ENCODE measurements around the gene FILIP1L. TPM values are rescaled to one million over a fixed set of nuclear protein-coding genes. Genes with fewer than 3 reads are reported as not detected.

The FILIP1L gene
- polyA plus RNA-seq, 3 donors: 0.13 to 0.40 (median 0.25) TPM

DNA sequence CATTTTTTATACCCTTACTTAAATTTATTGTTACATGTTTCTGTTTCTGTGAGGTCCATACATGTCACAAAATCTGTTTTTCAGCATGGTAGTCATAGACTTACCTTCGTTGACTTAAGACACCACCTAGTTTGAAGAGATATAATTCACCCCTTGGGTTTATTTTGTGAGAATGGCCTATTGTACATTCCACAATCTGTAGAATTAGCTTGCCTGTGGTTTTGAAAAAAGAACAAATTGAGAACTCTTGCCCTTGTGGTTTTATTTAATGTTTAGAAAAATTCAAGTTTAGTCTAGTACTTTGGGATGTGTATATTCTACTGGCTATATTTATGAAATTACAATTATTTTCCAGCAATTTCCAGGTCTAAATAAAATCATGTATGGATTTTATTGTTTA lies 31.6 kb downstream of the FILIP1L start:
- no peak for DNase-seq
- H3K4me2 ChIP-seq (replicated peaks; ENCODE audit: extremely low read depth, low read length, poor library complexity, severe bottlenecking): no peak overlapping the region
- H3K9ac ChIP-seq (ENCODE audit: insufficient read depth, low read length, poor library complexity, severe bottlenecking): no peak overlapping the region
- peaks cover 10 to 11% of the 10 kb centered on the region in 2 donors for H3K4me1 ChIP-seq (ENCODE audit: control insufficient read depth in 1 of 2, insufficient read depth in 2 of 2, low read length in 2 of 2)
- Mint-ChIP-seq H3K36me3 (no peaks in the 10 kb centered on the region), H3K4me1 (peaks cover 10% of the 10 kb centered on the region), H3K27ac (no peak overlapping the region), H3K4me3 (no peak overlapping the region), H3K27me3 (ENCODE audit: low read depth in 3 of 3) (no peaks in the 10 kb centered on the region), H3K9me3 (no peaks in the 10 kb centered on the region)
- intact Hi-C loops (cut with micrococcal nuclease): no loop called here
- H3K4me3 ChIP-seq (replicated peaks in 1 of 3; ENCODE audit: low read depth in 2 of 3, low read length in 3 of 3): no peak overlapping the region
- H3K9me3 ChIP-seq (replicated peaks in 1 of 2; ENCODE audit: control insufficient read depth in 1 of 2, insufficient read depth in 1 of 2, low read length in 2 of 2): no peaks in the 10 kb centered on the region
- no peaks in the 10 kb centered on the region for H3K27me3 ChIP-seq (ENCODE audit: control insufficient read depth in 2 of 2, insufficient read depth in 2 of 2, low read length in 2 of 2)
- TF ChIP-seq, protein P1, sequence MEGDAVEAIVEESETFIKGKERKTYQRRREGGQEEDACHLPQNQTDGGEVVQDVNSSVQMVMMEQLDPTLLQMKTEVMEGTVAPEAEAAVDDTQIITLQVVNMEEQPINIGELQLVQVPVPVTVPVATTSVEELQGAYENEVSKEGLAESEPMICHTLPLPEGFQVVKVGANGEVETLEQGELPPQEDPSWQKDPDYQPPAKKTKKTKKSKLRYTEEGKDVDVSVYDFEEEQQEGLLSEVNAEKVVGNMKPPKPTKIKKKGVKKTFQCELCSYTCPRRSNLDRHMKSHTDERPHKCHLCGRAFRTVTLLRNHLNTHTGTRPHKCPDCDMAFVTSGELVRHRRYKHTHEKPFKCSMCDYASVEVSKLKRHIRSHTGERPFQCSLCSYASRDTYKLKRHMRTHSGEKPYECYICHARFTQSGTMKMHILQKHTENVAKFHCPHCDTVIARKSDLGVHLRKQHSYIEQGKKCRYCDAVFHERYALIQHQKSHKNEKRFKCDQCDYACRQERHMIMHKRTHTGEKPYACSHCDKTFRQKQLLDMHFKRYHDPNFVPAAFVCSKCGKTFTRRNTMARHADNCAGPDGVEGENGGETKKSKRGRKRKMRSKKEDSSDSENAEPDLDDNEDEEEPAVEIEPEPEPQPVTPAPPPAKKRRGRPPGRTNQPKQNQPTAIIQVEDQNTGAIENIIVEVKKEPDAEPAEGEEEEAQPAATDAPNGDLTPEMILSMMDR (IDR thresholded peaks at IDR 0.05): no peak
- H4K20me1 ChIP-seq (ENCODE audit: insufficient read depth, low read length): no peaks in the 10 kb centered on the region
- no peak overlapping the region for H3K27ac ChIP-seq (ENCODE audit: low read depth in 1 of 2, low read length in 2 of 2)
- H3K79me2 ChIP-seq (ENCODE audit: insufficient read depth, low read length): no peaks in the 10 kb centered on the region
- H3K36me3 ChIP-seq (replicated peaks in 1 of 2; ENCODE audit: control insufficient read depth in 1 of 2, insufficient read depth in 2 of 2, low read length in 2 of 2): no peaks in the 10 kb centered on the region
- no peak overlapping the region for H2AFZ ChIP-seq (ENCODE audit: insufficient read depth, low read depth, low read length, poor library complexity, severe bottlenecking)
- WGBS (ENCODE audit: insufficient coverage): no CpG with 5 or more reads among the region's 1 CpG

DNA sequence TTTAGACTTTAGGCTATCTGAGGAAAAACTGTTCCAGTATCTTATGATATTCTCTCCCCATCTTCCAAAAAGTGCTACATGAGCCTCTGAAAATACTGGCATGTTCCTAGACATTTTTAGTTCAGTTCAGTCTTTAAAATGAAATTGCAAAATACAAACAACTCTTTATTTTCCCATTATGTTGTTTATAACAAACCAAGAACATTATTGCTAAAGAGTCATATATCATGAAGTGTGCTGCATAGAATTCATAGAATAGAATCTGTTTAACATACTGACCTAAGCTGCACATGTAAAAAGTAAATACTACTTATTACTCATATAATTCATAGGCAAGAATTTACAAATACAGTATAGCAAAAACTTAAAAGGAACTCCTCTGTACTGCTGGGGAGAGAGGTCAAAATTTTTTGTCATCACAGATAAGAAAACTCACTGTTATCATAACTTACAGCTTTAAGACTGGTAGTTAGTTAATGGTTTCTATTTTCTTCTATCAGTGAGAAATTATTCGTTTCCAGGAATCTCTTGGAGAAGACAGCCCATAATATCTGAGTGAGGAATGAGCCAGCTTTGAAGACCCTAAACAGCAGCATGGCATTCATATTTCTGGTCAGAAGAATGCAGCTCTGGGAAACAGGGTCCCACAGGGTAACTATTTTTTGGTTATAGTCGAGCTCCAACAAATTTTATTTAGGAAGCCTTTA lies 32.2 kb downstream of the FILIP1L start:
- WGBS (ENCODE audit: insufficient coverage): no CpG with 5 or more reads among the region's 2 CpGs
- Mint-ChIP-seq H3K27ac (no peak overlapping the region), H3K27me3 (ENCODE audit: low read depth in 3 of 3) (no peaks in the 10 kb centered on the region), H3K4me3 (no peak overlapping the region), H3K4me1 (peaks cover 10% of the 10 kb centered on the region), H3K36me3 (no peaks in the 10 kb centered on the region), H3K9me3 (no peaks in the 10 kb centered on the region)
- Histone ChIP-seq H3K9me3 (replicated peaks in 1 of 2; ENCODE audit: control insufficient read depth in 1 of 2, insufficient read depth in 1 of 2, low read length in 2 of 2) (no peaks in the 10 kb centered on the region), H3K36me3 (replicated peaks in 1 of 2; ENCODE audit: control insufficient read depth in 1 of 2, insufficient read depth in 2 of 2, low read length in 2 of 2) (no peaks in the 10 kb centered on the region), H3K27ac (ENCODE audit: low read depth in 1 of 2, low read length in 2 of 2) (no peak overlapping the region), H3K4me2 (replicated peaks; ENCODE audit: extremely low read depth, low read length, poor library complexity, severe bottlenecking) (no peak overlapping the region), H3K4me3 (replicated peaks in 1 of 3; ENCODE audit: low read depth in 2 of 3, low read length in 3 of 3) (no peak overlapping the region), H2AFZ (ENCODE audit: insufficient read depth, low read depth, low read length, poor library complexity, severe bottlenecking) (no peak overlapping the region), H3K27me3 (ENCODE audit: control insufficient read depth in 2 of 2, insufficient read depth in 2 of 2, low read length in 2 of 2) (no peaks in the 10 kb centered on the region), H3K4me1 (ENCODE audit: control insufficient read depth in 1 of 2, insufficient read depth in 2 of 2, low read length in 2 of 2) (peaks cover 10 to 11% of the 10 kb centered on the region in 2 donors), H3K79me2 (ENCODE audit: insufficient read depth, low read length) (no peaks in the 10 kb centered on the region), H4K20me1 (ENCODE audit: insufficient read depth, low read length) (no peaks in the 10 kb centered on the region), H3K9ac (ENCODE audit: insufficient read depth, low read length, poor library complexity, severe bottlenecking) (no peak overlapping the region)
- no peak for DNase-seq
- TF ChIP-seq, protein P1 (IDR thresholded peaks at IDR 0.05): no peak
- intact Hi-C loops (cut with micrococcal nuclease): no loop called here

Data from CD14-positive monocyte (primary cell).